ENCODE measurements around the gene SERINC2.

Gene SERINC2

DNA sequence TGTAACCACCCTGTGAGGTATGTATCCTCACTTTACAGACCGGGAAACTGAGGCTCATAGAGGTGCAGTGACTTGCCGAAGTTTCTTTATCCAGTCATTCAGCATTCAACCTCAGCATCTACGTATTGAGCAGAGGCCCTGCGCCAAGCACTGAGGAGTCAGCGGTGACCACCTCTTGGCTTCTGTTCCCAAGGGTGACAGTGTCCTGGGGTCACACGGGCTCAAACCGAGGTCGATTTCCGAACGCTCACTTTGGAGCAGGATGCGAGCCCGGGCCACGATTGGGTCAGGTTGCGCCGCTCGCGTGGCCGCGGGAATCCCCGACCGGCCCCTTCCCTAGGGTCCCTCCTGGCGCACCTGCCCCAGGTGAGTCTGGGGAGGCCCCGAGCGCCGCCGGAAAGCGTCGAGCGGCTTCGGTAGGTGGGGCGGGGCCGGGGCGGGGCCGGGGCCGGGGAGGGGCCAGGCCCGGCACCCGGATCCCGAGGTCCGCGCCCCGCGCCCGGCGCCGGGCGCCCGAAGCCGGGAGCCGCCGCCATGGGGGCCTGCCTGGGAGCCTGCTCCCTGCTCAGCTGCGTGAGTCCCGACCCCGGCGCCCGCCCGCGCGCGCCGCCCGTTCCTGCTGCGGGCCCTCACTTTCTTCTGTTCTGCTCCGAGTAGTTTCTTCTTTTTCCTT is at the start of gene SERINC2:
Gene SERINC2, plus strand, starts transcription at position 482 of the 673 bp plus-strand sequence. Its CDS starts 53 bp downstream, at position 535.
- peak; percentile 29 for DNase-seq

- DNase-seq = no peak
These were observed 48.3 kb upstream of the SERINC2 start for GRCh38 chr1:31364561-31365250.

GRCh38 chr1:31366796-31367195 is 46.2 kb upstream of the SERINC2 start:
- no peak for DNase-seq

- no peak for DNase-seq
These were observed 44.4 kb upstream of the SERINC2 start for GRCh38 chr1:31368611-31369107.

- DNase-seq = no peak
These were observed 43.0 kb upstream of the SERINC2 start for GRCh38 chr1:31370021-31370420.

DNA sequence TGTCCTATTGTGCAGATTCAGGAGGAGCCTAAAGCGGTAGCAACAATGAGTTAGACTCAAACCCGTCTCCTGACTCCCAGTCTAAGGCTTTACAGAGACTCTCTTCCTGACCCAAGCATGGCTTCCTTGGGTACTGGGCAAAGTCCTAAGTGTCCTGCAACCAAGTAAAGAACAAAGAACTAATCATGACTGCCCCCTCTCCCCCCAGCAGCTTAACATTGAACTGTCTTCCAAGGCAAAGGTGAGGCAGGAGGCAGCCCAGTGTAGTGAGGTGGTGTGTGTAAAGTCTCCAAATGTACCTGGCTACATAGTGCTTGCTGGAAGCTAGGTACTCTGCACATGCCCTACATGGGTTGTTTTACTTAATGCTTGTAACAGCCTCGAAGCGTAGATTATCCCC is 42.4 kb upstream of the SERINC2 start:
- DNase-seq = no peak

DNA sequence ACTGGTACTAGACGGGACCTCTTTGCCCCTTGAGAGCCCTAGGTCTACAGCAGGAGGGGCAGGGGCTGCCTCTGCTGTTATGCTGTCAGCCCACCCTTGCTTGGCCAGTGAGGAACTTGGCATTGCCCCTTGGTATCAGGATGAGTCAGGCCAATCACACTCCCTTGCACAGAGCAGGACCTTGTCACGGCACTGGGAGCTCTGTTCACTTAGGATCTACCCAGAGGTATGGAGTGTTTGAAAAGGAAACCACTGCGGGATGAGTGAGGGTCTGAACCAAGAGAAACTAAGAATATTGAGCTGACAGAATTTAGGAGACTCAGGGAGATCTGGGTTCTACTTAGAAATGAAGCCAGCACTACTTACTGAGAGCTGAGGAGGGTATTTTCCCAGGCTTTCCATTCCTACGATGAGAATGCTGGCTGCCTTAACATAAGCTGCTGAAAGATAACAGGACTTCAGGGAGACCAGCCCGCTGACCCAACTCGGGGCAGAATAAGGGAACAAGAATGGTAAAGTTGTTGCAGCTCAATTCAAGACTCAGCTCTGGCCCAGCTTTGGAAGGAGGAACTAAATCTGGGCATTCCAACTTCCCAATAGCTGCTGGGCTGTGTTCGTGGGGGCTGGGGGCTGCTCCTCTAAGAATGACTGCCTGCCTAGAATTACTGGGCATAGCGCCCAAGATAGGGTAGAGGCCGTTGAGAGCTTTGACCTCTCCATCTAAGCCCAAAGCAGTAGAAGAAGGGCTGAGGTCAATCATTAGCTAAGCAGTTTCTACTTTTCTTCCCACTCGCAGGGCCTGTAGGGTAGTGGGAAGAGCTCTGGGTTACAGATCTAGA is 41.7 kb upstream of the SERINC2 start:
- DNase-seq = no peak

- no peak for DNase-seq
These were observed 41.0 kb upstream of the SERINC2 start for GRCh38 chr1:31372051-31372450.

- no peak for DNase-seq
These were observed 40.3 kb upstream of the SERINC2 start for GRCh38 chr1:31372751-31373055.

GRCh38 chr1:31373056-31373896 is 39.7 kb upstream of the SERINC2 start, which contains the start of gene FABP3:
FABP3 (minus strand) TSS chr1:31373076; CDS start chr1:31373014, 62 bp downstream.
- DNase-seq = peak; percentile 42

DNA sequence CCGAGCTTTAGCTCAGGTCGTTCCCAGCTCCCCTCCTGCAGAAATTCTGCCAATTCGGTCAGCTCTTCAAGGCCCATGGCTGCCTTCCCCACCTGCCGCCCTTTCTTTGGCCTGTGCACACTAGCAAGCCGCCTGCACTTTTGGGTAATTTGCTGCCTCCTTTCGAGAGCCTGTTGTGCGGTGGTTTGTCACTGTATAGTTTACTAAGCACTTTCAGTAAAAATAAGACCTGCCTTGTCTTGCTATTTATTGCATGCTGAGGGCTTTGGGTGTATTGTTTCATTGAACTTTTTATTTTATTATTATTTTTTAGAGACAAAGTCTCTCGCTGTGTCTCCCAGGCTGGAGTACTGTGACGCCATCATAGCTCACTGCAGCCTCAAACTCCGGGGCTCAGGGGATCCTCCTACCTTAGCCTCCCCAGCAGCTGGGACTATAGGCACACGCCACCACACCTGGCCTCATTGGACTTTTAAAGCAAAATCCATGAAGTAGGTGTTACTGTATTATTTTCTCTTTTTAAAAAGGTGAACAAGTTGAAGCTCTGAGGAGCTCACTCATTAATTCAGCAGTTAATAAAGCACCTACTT is 39.0 kb upstream of the SERINC2 start:
- DNase-seq = no peak

GRCh38 chr1:31374511-31375196 is 38.4 kb upstream of the SERINC2 start:
- no peak for DNase-seq

DNA sequence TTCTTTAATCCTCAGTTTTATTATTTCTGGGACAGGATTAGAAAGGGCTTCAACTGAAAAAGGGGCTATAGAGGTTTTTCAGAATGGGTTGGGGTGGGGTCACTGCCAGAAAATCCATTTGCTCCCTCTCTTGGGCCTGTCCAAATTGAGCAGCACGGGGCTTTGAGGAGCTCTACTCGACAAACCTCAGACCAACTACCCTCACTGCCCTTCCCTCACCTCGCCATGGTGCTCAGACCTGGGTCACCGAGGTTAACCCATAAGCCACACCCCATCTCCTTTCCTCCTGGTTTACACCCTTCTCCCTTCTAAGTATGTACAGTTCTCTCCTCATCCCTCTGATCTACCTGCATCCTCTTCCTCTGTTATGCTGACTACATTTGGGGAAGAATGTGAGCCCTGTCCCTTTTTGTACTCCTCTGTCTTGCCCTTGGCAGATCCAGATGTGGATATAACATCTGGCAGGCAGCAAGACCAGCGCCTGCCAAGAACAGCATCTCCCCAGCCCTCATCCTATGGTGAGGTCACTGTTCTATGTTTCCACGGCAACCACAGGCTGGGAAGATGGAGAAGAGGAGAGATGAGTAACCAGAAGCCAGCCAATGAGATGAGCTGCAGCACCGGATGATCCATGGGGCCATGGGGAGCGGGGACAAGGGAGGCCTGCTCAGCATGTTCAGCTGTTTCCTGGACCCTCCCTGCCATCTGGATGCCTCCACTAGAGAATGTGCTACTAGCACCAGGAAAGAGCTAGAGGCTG is 36.5 kb upstream of the SERINC2 start:
- DNase-seq = no peak

- DNase-seq = no peak
These were observed 35.6 kb upstream of the SERINC2 start for GRCh38 chr1:31377364-31377863.

- DNase-seq = no peak
These were observed 35.0 kb upstream of the SERINC2 start for GRCh38 chr1:31378001-31378400.

DNA sequence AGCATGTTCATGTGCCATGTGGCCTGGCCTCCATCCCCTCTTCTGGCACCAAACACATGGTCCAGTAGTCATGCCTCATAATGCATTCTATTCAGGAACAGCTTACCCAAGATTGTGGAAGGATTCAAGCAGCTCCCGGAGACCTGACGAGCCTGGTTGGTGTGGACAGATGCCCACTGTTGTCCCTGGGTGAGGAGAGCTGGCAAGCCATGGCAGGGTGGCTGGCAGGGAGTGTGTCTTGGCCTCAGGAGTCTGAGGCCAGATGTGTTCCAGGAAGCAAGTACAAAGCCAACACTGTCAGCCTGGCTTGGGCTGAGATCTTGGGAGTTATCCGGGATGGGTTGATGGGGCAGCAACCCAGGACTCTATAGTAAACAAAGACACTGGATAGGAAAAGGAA is 32.8 kb upstream of the SERINC2 start:
- no peak for DNase-seq

GRCh38 chr1:31381394-31382294 is 31.4 kb upstream of the SERINC2 start:
- DNase-seq = no peak

DNA sequence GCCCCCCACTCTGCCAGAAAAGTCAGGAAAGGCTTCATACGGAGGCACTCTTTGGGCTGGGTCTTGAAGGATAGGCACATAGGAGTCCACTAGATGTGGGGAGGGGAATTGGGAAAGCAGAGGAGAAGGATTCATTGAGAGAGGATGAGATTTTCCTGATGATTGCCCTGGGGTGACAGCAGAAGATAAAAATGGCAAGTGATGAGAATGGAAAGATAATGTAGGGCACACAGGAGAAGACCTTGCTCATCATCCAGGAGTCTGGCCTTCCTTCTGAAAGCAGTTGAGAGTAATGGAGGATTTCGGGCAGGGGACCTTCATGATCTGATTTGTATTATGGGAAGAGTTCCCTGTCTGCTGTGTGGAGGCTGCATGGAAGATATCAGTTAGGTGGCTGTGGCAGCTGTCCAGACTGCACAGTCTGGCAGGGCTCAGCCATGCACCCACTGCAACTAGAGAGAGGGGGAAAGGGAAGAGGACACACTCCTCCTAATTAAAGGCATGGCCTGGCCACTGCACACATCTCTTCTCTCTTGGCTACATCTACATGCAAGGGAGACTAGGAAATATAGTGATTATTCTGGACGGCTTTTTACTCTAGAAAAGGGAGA is 30.5 kb upstream of the SERINC2 start:
- no peak for DNase-seq

- no peak for DNase-seq
These were observed 29.0 kb upstream of the SERINC2 start for GRCh38 chr1:31383967-31384366.
